Brain pericyte (primary cell): Measurements from ENCODE around the gene SLC47A1.

Experiments used
- DNase-seq: peaks from one replicate; pipeline ENCODE4 v3.0.0-alpha.2; 2012; ENCODE audit warnings: low read depth, low spot score

SLC47A1 gene

GRCh38 chr17:19596869-19597268 lies 63.2 kb downstream of the SLC47A1 start:
- DNase-seq = no peak

GRCh38 chr17:19610311-19610710 lies 76.7 kb downstream of the SLC47A1 start:
- DNase-seq = no peak

GRCh38 chr17:19610879-19611278 lies 77.2 kb downstream of the SLC47A1 start:
- no peak for DNase-seq

GRCh38 chr17:19613979-19614378 lies 80.3 kb downstream of the SLC47A1 start:
- no peak for DNase-seq

GRCh38 chr17:19614900-19615299 lies 81.2 kb downstream of the SLC47A1 start:
- no peak for DNase-seq

- no peak for DNase-seq
Observed at GRCh38 chr17:19618015-19618414, 84.4 kb downstream of the SLC47A1 start.

GRCh38 chr17:19619705-19620325 lies 86.2 kb downstream of the SLC47A1 start:
- no peak for DNase-seq

- no peak for DNase-seq
Observed at GRCh38 chr17:19621697-19622096, 88.0 kb downstream of the SLC47A1 start.

- DNase-seq = no peak
Observed at GRCh38 chr17:19626079-19626478, 92.4 kb downstream of the SLC47A1 start.
